Smooth muscle cell (in vitro differentiated cells): ENCODE data around the gene RALGPS1. TPM values are rescaled to one million over a fixed set of nuclear protein-coding genes. Genes with fewer than 3 reads are reported as not detected.
A peak's percentile ranks its signal among the peaks of the same experiment; 100 is the strongest.

Experiments used
- DNase-seq: peaks from one replicate; lab custom pipeline; 2025; ENCODE audit not compliant: unreplicated experiment; lab: John Stamatoyannopoulos, UW
- H2AFZ ChIP-seq: fragments of 200-600 bp; sonication (generic); 2 replicates; pipeline ENCODE4 v1.6.0; 2016; ENCODE audit warnings: antibody characterized with exemption, low read depth, mild to moderate bottlenecking
- H3F3A ChIP-seq: fragments of 200-600 bp; sonication (generic); 2 replicates; pipeline ENCODE4 v1.6.0; 2017; ENCODE audit warnings: antibody characterized with exemption, low read depth
- H3K27ac ChIP-seq: fragments of 200-600 bp; sonication (generic); 2 replicates; pipeline ENCODE4 v1.5.1; 2016; ENCODE audit warnings: low read depth, mild to moderate bottlenecking
- H3K27me3 ChIP-seq: fragments of 200-600 bp; sonication (generic); 2 replicates; pipeline ENCODE4 v1.6.1; 2016; ENCODE audit warnings: low read depth, mild to moderate bottlenecking
- H3K36me3 ChIP-seq: fragments of 200-600 bp; sonication (generic); 2 replicates; pipeline ENCODE4 v1.5.1; 2016; ENCODE audit warnings: low read depth
- H3K4me1 ChIP-seq: fragments of 200-600 bp; sonication (generic); 2 replicates; pipeline ENCODE4 v1.5.1; 2016; ENCODE audit warnings: low read depth
- H3K4me2 ChIP-seq: fragments of 200-600 bp; sonication (generic); 2 replicates; pipeline ENCODE4 v1.6.0; 2016; ENCODE audit warnings: mild to moderate bottlenecking
- H3K4me3 ChIP-seq: fragments of 200-600 bp; sonication (generic); 2 replicates; pipeline ENCODE4 v1.5.1; 2016; ENCODE audit warnings: mild to moderate bottlenecking
- H3K79me2 ChIP-seq: fragments of 200-600 bp; sonication (generic); 2 replicates; pipeline ENCODE4 v1.6.0; 2016; ENCODE audit warnings: low read depth, mild to moderate bottlenecking
- H3K9ac ChIP-seq: fragments of 200-600 bp; sonication (generic); 2 replicates; pipeline ENCODE4 v1.6.0; 2016; ENCODE audit warnings: low read depth
- H3K9me3 ChIP-seq: fragments of 200-600 bp; sonication (generic); replicated peaks from 2 replicates; pipeline ENCODE4 v1.5.1; 2016; ENCODE audit warnings: low read depth
- H4K20me1 ChIP-seq: fragments of 200-600 bp; sonication (generic); 2 replicates; pipeline ENCODE4 v1.6.0; 2016; ENCODE audit warnings: low read depth
- WGBS: methylation state at CpG from one replicate; pipeline ENCODE4 v1.1.7; 2016; ENCODE audit warnings: low lambda C conversion rate; 5-methylcytosine and 5-hydroxymethylcytosine counted together
- polyA plus RNA-seq: library from polyadenylated mRNA; unstranded; fragments of >200 nt; fragmentation: Nextera tagmentation; extraction: Ambion mirVana; gene quantifications from 2 replicates; pipeline ENCODE4 v1.2.1, GENCODE V29; 2016
- total RNA-seq: library from RNA; depleted of rRNA; stranded (reverse); fragments of >200 nt; gene quantifications from 2 replicates; pipeline ENCODE4 v1.2.3, GENCODE V29; 2014
- TF ChIP-seq, protein P1 (sequence below): fragments of 200-600 bp; sonication (generic); IDR thresholded peaks from 2 replicates; pipeline ENCODE4 v1.5.1; 2017; ENCODE audit warnings: borderline replicate concordance, mild to moderate bottlenecking, antibody characterized with exemption; ENCODE audit not compliant: insufficient read depth, poor library complexity, severe bottlenecking

RALGPS1 gene
- total and polyA plus RNA-seq, 2 experiments from 2014 or later, result 2.1 to 4.0 TPM

DNA sequence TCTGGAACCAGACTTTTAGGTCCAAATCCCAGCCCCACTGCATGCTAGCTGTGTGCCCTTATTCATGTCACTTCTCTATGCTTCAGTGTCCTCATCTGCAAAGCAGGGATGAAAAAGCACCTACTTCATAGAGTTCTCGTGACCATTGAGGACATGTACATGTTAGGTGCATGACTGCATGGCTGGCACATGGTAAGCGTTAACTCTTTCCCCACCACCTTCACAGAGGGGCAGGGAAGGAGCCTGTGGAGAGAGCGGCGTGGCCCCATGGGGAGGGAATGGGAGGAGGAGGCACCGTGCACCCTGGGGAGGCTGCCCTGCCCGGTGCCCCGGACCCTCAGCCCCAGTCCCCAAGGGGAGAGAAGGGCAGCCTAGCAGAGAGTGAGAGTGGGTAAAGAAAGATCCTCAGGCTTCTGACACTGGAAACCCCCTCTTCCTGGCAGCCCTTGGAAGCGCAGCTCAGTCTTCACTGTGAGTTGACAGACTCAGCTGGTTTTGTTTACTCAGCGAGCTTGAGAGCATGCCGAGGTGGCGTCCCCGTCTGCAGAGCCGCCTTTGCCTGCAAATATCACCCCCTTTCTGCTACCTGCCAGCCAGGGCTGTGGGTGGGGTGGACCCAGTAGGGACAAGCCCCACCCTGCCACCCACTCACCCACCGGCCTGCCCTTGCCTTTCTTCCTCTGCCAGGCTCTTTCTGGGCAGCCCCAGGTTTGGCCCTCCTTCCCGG, 218.5 kb downstream of the RALGPS1 start:
- H3K27me3 ChIP-seq, result no peaks in the 10 kb centered on the region
- no peaks in the 10 kb centered on the region for H3K79me2 ChIP-seq
- H3K9ac ChIP-seq, result peak overlapping the region; percentile 91
- H3K9me3 ChIP-seq, result no peaks in the 10 kb centered on the region
- DNase-seq, result peak; percentile 57
- H3K27ac ChIP-seq, result peak overlapping the region; percentile 96
- H3K4me2 ChIP-seq, result peak overlapping the region; percentile 54
- H3F3A ChIP-seq, result peaks cover 33% of the 10 kb centered on the region
- H3K36me3 ChIP-seq, result no peaks in the 10 kb centered on the region
- H3K4me3 ChIP-seq, result no peak overlapping the region
- peaks cover 27% of the 10 kb centered on the region for H3K4me1 ChIP-seq
- no peak overlapping the region for H2AFZ ChIP-seq
- TF ChIP-seq, protein P1, sequence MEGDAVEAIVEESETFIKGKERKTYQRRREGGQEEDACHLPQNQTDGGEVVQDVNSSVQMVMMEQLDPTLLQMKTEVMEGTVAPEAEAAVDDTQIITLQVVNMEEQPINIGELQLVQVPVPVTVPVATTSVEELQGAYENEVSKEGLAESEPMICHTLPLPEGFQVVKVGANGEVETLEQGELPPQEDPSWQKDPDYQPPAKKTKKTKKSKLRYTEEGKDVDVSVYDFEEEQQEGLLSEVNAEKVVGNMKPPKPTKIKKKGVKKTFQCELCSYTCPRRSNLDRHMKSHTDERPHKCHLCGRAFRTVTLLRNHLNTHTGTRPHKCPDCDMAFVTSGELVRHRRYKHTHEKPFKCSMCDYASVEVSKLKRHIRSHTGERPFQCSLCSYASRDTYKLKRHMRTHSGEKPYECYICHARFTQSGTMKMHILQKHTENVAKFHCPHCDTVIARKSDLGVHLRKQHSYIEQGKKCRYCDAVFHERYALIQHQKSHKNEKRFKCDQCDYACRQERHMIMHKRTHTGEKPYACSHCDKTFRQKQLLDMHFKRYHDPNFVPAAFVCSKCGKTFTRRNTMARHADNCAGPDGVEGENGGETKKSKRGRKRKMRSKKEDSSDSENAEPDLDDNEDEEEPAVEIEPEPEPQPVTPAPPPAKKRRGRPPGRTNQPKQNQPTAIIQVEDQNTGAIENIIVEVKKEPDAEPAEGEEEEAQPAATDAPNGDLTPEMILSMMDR, result no peak
- 57% methylated on average over 14 of the region's 15 CpGs for WGBS
- no peaks in the 10 kb centered on the region for H4K20me1 ChIP-seq

DNA sequence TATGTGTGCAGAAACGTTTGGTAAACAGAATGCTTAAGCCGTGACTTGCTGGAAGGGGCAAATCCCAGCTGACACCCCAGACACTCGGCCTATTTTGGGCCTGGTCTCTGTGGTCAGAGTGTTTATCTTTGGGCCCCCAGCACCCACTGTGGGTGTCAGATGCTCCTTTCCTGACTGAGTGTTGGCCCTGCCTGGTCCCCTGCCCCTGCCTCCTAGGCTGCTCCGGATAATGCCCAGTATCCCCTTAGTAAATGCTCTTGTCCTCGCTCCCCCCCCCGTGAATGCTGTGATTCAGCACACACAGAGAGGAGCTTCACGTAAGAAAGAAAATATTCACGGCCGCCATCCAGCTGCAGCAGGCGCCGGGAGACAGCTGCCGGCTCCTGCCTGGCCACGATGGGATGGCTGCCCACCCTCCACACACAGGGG, 219.2 kb downstream of the RALGPS1 start:
- TF ChIP-seq, protein P1, result no peak
- no peaks in the 10 kb centered on the region for H3K27me3 ChIP-seq
- H3K4me1 ChIP-seq, result peaks cover 27% of the 10 kb centered on the region
- H3K4me2 ChIP-seq, result peak overlapping the region; percentile 54
- H3K9me3 ChIP-seq, result no peaks in the 10 kb centered on the region
- H3K79me2 ChIP-seq, result no peaks in the 10 kb centered on the region
- peaks cover 33% of the 10 kb centered on the region for H3F3A ChIP-seq
- H2AFZ ChIP-seq, result no peak overlapping the region
- peak overlapping the region; percentile 91 for H3K9ac ChIP-seq
- H3K36me3 ChIP-seq, result no peaks in the 10 kb centered on the region
- no peaks in the 10 kb centered on the region for H4K20me1 ChIP-seq
- H3K27ac ChIP-seq, result peak overlapping the region; percentile 96
- DNase-seq, result peak; percentile 57
- H3K4me3 ChIP-seq, result no peak overlapping the region
- WGBS, result 16% methylated on average over 13 of the region's 13 CpGs

DNA sequence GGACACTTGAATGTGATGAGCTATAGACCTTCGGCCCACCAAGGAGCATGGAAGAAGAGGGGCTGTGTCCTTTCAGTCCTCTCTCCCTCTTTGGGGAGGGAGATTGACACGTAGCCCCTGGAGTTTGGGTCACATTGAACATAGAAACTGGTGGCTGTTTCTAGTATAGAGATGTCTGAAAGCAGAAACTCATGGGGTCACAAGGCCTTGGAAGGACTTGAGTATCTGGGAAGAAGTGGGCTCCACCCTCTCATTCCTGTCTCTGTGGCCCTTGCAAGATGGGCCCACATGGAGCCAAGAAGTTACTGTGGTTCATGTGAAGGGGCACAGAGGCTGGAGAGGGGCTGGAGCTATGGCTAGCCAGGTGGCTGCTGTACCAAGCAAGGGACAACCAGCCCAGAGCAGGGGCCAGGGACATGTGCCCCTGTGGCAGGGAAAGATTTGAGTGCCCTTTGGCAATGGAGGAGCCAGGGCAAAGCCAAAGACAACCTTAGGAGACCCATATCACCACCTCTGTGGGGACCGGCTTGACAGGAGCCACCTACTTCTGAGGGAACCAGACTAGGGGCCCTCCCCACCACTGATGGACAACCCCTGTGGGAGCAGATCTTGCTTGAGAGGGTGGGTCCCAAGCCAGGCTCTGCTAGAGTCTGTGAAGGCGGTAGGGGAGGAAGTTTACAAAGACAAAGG, 220.6 kb downstream of the RALGPS1 start:
- Histone ChIP-seq H3K4me1 (peaks cover 27% of the 10 kb centered on the region), H3K36me3 (no peaks in the 10 kb centered on the region), H3K4me3 (no peak overlapping the region), H3K9ac (no peak overlapping the region), H3K79me2 (no peaks in the 10 kb centered on the region), H3K4me2 (no peak overlapping the region), H3K9me3 (no peaks in the 10 kb centered on the region), H3F3A (peaks cover 33% of the 10 kb centered on the region), H3K27me3 (no peaks in the 10 kb centered on the region), H4K20me1 (no peaks in the 10 kb centered on the region), H3K27ac (no peak overlapping the region), H2AFZ (no peak overlapping the region)
- no peak for DNase-seq
- TF ChIP-seq, protein P1, result no peak
- 71% methylated on average over 4 of the region's 4 CpGs for WGBS
